ENCODE results near the gene PCSK5.

The PCSK5 gene

DNA sequence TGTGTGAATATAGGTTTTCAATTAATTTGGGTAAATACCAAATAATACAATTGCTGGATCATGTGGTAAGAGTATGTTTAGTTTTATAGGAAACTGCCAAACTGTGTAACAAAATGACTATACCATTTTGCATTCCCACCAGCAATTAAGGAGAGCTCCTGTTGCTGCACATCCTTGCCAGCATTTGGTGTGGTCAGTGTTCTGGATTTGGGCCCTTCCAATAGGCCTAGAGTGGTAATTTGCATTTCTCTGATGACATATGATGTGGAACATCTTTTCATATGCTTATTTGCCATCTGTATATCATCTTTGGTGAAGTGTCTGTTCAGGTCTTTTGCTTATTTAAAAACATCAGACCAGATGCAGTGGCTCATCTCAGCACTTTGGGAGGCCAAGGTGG lies 515.4 kb downstream of the PCSK5 start:
- DNase-seq (ENCODE audit: low spot score): no peak
- TF ChIP-seq, protein P1, sequence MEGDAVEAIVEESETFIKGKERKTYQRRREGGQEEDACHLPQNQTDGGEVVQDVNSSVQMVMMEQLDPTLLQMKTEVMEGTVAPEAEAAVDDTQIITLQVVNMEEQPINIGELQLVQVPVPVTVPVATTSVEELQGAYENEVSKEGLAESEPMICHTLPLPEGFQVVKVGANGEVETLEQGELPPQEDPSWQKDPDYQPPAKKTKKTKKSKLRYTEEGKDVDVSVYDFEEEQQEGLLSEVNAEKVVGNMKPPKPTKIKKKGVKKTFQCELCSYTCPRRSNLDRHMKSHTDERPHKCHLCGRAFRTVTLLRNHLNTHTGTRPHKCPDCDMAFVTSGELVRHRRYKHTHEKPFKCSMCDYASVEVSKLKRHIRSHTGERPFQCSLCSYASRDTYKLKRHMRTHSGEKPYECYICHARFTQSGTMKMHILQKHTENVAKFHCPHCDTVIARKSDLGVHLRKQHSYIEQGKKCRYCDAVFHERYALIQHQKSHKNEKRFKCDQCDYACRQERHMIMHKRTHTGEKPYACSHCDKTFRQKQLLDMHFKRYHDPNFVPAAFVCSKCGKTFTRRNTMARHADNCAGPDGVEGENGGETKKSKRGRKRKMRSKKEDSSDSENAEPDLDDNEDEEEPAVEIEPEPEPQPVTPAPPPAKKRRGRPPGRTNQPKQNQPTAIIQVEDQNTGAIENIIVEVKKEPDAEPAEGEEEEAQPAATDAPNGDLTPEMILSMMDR (IDR thresholded peaks at IDR 0.05; ENCODE audit: borderline replicate concordance, control extremely low read depth, extremely low read depth, insufficient read depth, missing control alignments): no peak
- in situ Hi-C loops (cut with MboI; ENCODE audit: low sequenced_read_pairs, unreplicated experiment): no loop called here

Data from GM13976 (cell line).